Activated CD4-positive, alpha-beta memory T cell treated with anti-CD3 and anti-CD28 coated beads, Interleukin-2, amount 10 ng/mL, durations not matched to agents 7 days and 5 days (primary cell): ENCODE measurements around the gene IGF1. TPM values are rescaled to one million over a fixed set of nuclear protein-coding genes. Genes with fewer than 3 reads are reported as not detected.

ENCODE experiments used
- CTCF ChIA-PET: fragments of 350-600 bp; sonication (Branson Sonifier 250); formaldehyde crosslinking; loops from one replicate; lab custom pipeline; 2021; ENCODE audit warnings: antibody characterized with exemption, inconsistent platforms; lab: Charles Lee
- POLR2A ChIA-PET: fragments of 350-600 bp; sonication (Branson Sonifier 250); formaldehyde crosslinking; loops from one replicate; lab custom pipeline; 2021; ENCODE audit warnings: antibody characterized with exemption; lab: Charles Lee
- DNase-seq: peaks from one replicate; pipeline ENCODE4 v3.0.0-alpha.2; 2020
- H3K27ac Mint-ChIP-seq: one replicate; pipeline ENCODE4 v1.8.0; 2021; ENCODE audit warnings: mild to moderate bottlenecking, mixed read lengths
- H3K27me3 Mint-ChIP-seq: one replicate; pipeline ENCODE4 v1.8.0; 2021; ENCODE audit warnings: mixed read lengths
- H3K36me3 Mint-ChIP-seq: one replicate; pipeline ENCODE4 v1.8.0; 2021; ENCODE audit warnings: low read depth, mixed read lengths
- H3K4me1 Mint-ChIP-seq: one replicate; pipeline ENCODE4 v1.8.0; 2021; ENCODE audit warnings: mixed read lengths
- H3K4me3 Mint-ChIP-seq: one replicate; pipeline ENCODE4 v1.8.0; 2021; ENCODE audit warnings: mild to moderate bottlenecking, mixed read lengths
- H3K9me3 Mint-ChIP-seq: one replicate; pipeline ENCODE4 v1.8.0; 2021; ENCODE audit warnings: mixed read lengths
- total RNA-seq, 2 experiments: library from RNA; stranded (reverse); gene quantifications; one replicate each; pipeline ENCODE4 v1.2.3, GENCODE V29; 2021

Gene IGF1
- total RNA-seq, 2 experiments from 2014 or later: 0.48 to 0.86 TPM

DNA sequence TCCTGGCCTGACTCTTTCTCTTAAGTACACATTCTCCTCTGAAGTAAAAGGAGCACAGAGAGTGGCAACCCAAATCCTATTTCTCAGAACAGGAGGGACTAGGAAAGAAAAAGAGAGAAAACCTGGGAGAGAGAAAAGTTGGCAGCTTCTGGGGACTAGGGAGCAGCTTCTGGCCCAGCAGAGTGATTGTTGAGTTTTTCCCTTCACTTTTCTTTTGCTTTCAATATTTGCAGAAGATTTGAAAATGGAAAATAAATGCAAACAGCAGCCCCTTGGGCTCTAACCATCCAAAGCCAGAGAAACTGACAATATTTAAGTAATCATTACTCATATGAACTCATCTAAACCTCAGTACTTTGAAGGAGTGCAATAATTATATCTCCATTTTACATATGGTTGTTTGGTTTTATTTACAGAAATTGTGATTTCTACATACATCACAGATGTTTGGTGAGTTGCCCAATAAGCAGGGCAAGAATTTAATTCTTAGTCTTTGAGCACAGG lies 28.8 kb upstream of the IGF1 start:
- CTCF ChIA-PET: no interaction called here
- POLR2A ChIA-PET: no interaction called here

DNA sequence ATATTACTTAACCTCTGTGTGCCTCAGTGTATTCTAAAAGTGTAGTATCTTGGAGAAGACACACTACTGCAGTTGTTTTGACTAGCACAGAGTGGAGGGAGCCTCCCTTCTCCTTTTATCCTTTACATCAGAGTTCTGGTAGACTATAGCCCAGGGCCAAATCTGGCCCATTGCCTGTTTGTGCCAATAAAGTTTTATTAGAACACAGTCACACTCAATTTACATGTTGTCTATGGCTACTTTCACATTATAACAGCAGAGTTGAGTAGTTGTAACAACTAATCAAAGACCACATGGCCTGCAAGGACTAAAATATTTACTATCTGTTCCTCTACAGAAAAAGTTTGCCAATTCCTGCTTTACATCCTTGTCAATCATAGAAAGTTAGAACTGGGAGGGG lies 27.7 kb upstream of the IGF1 start:
- H3K27ac Mint-ChIP-seq: no peak overlapping the region
- peaks cover 10% of the 10 kb centered on the region for H3K27me3 Mint-ChIP-seq
- H3K4me3 Mint-ChIP-seq: no peak overlapping the region
- peaks cover 2% of the 10 kb centered on the region for H3K4me1 Mint-ChIP-seq
- H3K36me3 Mint-ChIP-seq: no peaks in the 10 kb centered on the region
- DNase-seq: no peak
- CTCF ChIA-PET: no interaction called here
- peaks cover 2% of the 10 kb centered on the region for H3K9me3 Mint-ChIP-seq
- POLR2A ChIA-PET: no interaction called here

More for the DNA sequence above, 28.8 kb upstream of the IGF1 start:
- Mint-ChIP-seq H3K27ac (no peak overlapping the region), H3K4me3 (no peak overlapping the region), H3K4me1 (peaks cover 2% of the 10 kb centered on the region), H3K9me3 (peaks cover 2% of the 10 kb centered on the region), H3K27me3 (peaks cover 10% of the 10 kb centered on the region), H3K36me3 (no peaks in the 10 kb centered on the region)
- DNase-seq: no peak

DNA sequence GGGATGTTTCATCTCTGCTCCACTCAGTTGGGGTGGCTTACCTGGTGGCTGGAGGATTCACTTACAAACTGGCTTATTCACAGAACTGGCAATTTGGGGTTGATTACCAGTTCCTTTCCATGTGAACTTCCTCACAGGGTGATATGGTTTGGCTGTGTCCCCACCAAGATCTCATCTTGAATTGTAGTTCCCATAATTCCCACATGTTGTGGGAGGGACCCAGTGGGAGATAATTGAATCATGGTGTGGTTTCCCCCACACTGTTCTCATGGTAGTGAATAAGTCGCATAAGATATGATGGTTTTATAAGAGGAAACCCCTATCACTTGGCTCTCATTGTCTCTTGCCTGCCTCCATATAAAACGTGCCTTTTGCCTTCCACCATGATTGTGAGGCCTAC lies 26.9 kb upstream of the IGF1 start:
- Mint-ChIP-seq H3K9me3 (peaks cover 2% of the 10 kb centered on the region), H3K4me1 (peaks cover under 1% of the 10 kb centered on the region), H3K36me3 (no peaks in the 10 kb centered on the region), H3K27ac (no peak overlapping the region), H3K27me3 (peaks cover 8% of the 10 kb centered on the region), H3K4me3 (no peak overlapping the region)
- DNase-seq: no peak
- CTCF ChIA-PET: no interaction called here
- POLR2A ChIA-PET: no interaction called here

DNA sequence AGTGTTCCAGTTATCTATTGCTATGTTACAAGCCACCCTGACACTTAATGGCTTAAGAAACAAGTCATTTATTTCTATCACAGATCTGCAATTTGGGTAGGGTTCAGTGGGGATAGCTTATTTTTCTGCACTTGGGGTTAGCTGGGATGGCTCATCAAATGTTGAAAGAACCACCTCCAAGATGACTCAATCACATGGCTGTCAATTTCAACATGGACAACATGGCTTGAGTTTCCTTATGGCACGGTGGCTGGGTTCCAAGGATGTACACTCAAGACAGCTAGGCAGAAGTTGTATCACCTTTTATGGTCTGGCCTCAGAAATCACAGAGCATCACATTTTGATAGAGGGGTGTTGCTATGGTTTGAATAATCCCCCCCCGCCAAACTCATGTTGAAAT lies 24.5 kb upstream of the IGF1 start:
- Mint-ChIP-seq H3K36me3 (no peaks in the 10 kb centered on the region), H3K27ac (no peak overlapping the region)

DNA sequence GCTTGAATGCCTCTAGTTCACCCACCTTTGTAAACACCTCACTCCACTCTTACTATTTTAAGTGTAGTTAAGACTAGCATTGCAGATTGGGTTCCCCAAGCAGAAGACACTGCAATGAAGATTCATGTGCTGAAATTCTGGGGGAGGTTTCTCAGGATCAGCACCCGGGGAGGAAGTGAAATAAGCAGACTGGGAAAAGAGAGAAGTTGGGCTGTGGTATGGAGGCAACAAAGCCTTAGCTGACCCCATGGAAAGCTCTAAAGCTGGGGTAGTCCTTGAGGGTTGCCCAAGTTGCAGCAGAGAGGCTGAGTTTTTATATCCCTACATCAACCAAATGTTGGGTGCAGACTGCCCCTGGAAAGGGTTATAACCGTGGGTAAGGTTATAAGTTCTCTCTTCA lies 23.9 kb upstream of the IGF1 start:
- no peak for DNase-seq
- Mint-ChIP-seq H3K27me3 (peaks cover 16% of the 10 kb centered on the region), H3K27ac (no peak overlapping the region), H3K9me3 (peaks cover 2% of the 10 kb centered on the region), H3K4me3 (no peak overlapping the region), H3K36me3 (no peaks in the 10 kb centered on the region), H3K4me1 (no peaks in the 10 kb centered on the region)
- CTCF ChIA-PET: no interaction called here
- POLR2A ChIA-PET: no interaction called here

More for the DNA sequence above, 24.5 kb upstream of the IGF1 start:
- ChIA-PET POLR2A (no interaction called here), CTCF (no interaction called here)
- Mint-ChIP-seq H3K9me3 (peaks cover 2% of the 10 kb centered on the region), H3K27me3 (peaks cover 16% of the 10 kb centered on the region), H3K4me1 (no peaks in the 10 kb centered on the region), H3K4me3 (no peak overlapping the region)
- no peak for DNase-seq

DNA sequence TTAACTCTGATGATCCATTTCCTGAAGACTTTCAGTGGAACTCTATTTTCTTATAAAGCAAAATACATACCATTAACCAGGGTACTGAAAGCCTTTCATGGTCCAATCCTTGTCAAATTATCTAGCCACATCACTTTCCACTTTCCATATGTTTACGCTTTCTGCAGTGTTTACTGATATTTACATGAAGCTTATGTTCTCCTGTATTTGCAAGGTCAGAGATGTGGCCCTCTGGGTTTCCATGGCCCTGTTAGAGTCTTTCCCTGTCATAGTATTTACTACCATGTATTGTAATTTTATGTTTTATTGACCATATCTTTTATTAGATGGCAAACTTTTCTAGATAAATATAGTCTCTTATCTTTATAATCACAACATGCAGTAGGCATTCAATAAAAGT lies 23.5 kb upstream of the IGF1 start:
- no peak overlapping the region for H3K4me3 Mint-ChIP-seq
- POLR2A ChIA-PET: no interaction called here
- H3K4me1 Mint-ChIP-seq: no peaks in the 10 kb centered on the region
- CTCF ChIA-PET: no interaction called here
- H3K36me3 Mint-ChIP-seq: no peaks in the 10 kb centered on the region
- H3K27me3 Mint-ChIP-seq: peaks cover 16% of the 10 kb centered on the region
- peaks cover 2% of the 10 kb centered on the region for H3K9me3 Mint-ChIP-seq
- DNase-seq: no peak
- H3K27ac Mint-ChIP-seq: no peak overlapping the region

DNA sequence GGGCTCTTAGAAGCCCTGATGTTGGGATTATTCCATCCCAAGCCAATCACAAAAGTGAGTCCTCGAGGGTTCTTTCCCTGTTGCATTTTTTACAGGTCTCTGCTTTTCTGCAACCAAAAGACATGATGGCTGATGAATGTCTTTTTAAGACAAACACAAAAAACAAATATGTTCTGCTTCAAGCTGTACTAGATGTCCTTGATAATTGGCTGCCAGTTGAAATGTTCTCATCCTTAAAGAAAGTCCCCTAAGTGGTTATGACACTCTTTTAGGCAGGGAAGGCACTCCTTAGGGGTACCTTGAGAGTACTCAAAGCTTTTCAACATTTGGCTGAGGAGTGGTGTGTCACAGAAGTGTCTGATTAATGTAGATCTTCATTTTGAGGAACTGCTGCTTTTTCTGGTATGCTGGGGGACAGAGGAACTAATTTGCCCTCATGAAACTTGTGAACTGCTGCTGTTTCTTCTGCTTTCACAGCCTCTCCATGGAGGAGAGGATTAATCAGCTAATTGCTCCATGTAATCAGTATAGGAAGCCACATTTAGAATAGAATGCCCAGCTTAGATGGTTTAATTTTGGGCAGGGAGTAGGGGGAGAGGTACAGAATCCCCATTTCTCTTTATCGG lies 22.8 kb upstream of the IGF1 start:
- ChIA-PET POLR2A (no interaction called here), CTCF (no interaction called here)
- H3K9me3 Mint-ChIP-seq: peaks cover 2% of the 10 kb centered on the region
- H3K27me3 Mint-ChIP-seq: peaks cover 16% of the 10 kb centered on the region
- no peaks in the 10 kb centered on the region for H3K36me3 Mint-ChIP-seq
- H3K4me3 Mint-ChIP-seq: no peak overlapping the region
- no peak for DNase-seq
- no peak overlapping the region for H3K27ac Mint-ChIP-seq
- H3K4me1 Mint-ChIP-seq: no peaks in the 10 kb centered on the region

DNA sequence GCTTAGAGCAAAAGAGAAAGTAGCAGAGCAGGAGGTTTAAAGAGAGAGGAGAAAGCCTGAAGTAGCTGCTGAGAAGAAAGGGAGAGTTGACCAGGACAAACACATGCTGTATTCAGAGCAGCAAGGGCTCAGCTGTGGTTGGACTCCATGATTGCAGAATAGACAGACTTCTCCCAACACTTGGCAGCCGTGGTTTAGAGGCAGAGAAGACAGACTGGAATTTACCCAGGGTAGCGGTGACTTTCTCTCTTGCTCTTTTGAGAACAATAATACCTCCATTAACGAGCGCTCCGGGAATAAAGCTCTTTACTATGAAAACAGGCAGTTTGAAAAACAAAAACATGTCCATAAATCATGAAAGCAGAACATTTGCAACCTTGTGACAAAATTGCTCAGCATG lies 21.4 kb upstream of the IGF1 start:
- Mint-ChIP-seq H3K4me1 (no peaks in the 10 kb centered on the region), H3K4me3 (no peak overlapping the region), H3K27ac (no peak overlapping the region), H3K36me3 (no peaks in the 10 kb centered on the region), H3K27me3 (peaks cover 16% of the 10 kb centered on the region), H3K9me3 (no peaks in the 10 kb centered on the region)
- POLR2A ChIA-PET: no interaction called here
- CTCF ChIA-PET: no interaction called here
- DNase-seq: no peak

DNA sequence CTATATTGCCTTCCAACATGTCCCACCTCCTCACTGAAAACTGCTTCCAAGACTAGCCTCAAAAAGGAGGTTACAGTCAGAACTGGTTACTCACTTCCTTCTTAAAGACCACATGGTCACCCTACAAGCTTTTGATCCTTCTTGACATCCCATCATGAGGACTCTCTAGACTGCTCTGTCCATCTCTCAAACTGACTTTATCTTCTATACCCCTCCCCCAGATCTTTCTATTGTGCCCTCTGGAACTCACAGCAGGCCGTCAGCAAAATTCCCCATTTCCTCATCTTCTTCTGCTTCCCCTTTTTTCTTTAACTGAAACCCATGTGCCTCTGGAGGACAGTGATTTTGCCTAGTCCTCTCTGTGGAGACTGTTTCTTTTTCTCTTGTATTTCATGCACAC lies 18.1 kb upstream of the IGF1 start:
- DNase-seq: no peak
- ChIA-PET POLR2A (no interaction called here), CTCF (no interaction called here)
- Mint-ChIP-seq H3K4me3 (no peak overlapping the region), H3K36me3 (no peaks in the 10 kb centered on the region), H3K27me3 (peaks cover 18% of the 10 kb centered on the region), H3K27ac (no peak overlapping the region), H3K9me3 (peaks cover 6% of the 10 kb centered on the region), H3K4me1 (no peaks in the 10 kb centered on the region)

DNA sequence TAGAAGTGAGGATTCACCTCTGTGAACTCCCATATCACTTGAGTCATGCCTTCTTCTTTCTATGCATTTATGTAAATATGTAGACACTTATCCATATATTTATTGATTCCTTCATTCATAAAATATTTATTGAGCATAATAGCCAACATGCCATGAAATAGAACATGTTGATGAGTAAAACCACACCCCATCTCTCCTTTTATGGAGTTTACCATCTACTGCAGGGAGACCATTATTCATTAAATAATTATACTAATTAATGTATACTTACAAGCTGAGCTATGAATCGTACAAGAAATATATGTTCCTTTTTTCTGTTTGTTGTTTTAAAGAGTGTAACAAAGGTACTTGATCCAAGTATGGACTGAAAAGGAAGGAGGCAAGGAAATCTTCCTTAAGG lies 17.4 kb upstream of the IGF1 start:
- Mint-ChIP-seq H3K9me3 (peaks cover 6% of the 10 kb centered on the region), H3K4me3 (no peak overlapping the region), H3K36me3 (no peaks in the 10 kb centered on the region), H3K27me3 (peaks cover 23% of the 10 kb centered on the region), H3K4me1 (no peaks in the 10 kb centered on the region), H3K27ac (no peak overlapping the region)
- ChIA-PET CTCF (no interaction called here), POLR2A (no interaction called here)
- DNase-seq: no peak

DNA sequence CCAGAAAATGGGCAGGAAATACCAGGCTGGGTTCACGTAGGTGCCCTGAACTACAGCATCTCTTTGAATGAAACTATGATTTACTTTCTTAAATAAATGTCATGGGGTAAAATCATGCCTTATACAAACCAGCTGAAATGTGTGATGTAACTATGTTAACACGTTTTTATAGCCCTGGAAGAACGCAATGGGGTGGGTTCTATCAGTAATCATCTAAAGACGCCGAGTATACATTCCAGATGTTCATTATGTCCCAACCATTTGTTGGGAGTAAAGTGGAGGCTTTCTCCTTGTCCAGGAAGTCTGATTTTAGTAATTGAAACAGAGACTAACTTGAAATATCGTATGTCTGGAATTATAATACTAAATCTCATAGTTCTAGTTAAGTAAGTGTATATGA lies 16.2 kb upstream of the IGF1 start:
- DNase-seq: no peak
- peaks cover 6% of the 10 kb centered on the region for H3K9me3 Mint-ChIP-seq
- no peaks in the 10 kb centered on the region for H3K36me3 Mint-ChIP-seq
- ChIA-PET POLR2A (no interaction called here), CTCF (no interaction called here)
- no peak overlapping the region for H3K4me3 Mint-ChIP-seq
- H3K4me1 Mint-ChIP-seq: no peaks in the 10 kb centered on the region
- peaks cover 29% of the 10 kb centered on the region for H3K27me3 Mint-ChIP-seq
- H3K27ac Mint-ChIP-seq: no peak overlapping the region

DNA sequence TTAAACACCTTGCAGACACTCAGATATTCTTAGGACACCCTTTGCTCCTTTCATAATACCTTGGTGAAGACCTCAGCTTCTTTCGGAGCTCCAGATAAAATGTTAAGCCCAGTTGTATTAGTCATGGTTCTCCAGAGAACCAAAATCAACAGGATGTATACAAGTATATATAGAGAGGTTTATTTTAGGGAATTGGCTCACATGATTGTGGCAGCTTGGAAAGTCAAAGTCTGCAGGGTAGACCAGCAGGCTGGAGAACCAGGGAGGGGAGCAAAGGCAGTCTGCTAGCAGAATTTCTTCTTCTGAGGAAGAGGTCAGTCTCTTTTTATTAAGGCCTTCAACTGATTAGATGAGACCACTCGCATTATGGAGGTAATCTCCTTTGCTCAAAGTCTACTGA lies 6.9 kb upstream of the IGF1 start:
- Mint-ChIP-seq H3K4me3 (no peak overlapping the region), H3K36me3 (no peaks in the 10 kb centered on the region), H3K4me1 (peaks cover 22% of the 10 kb centered on the region), H3K27me3 (peaks cover 13% of the 10 kb centered on the region), H3K9me3 (no peaks in the 10 kb centered on the region), H3K27ac (no peak overlapping the region)
- POLR2A ChIA-PET: no interaction called here
- CTCF ChIA-PET: interaction anchor here (0.7 kb wide), 1 partner anchor 1006 kb away, joined by 7 read pairs; no protein-coding TSS in a partner anchor
- no peak for DNase-seq

DNA sequence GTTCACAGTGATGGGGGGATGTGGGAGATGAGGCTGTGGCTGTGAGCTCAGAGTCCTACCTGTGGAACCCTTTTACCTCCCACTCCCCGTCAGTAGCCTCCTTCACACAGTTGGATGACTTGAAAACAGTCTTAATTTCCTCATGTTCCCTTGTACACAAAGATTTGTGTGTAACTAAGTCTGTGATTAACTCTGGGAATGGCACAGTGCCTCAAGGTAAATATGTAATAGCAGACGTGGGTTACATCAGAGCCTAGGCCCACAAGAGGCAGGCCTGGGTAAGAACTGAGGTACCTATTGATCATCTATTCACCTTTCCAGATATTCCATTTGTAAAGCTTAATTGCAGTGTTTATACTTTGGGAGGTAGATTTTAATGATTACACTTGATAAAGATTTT lies 5.8 kb upstream of the IGF1 start:
- Mint-ChIP-seq H3K36me3 (no peaks in the 10 kb centered on the region), H3K27ac (no peak overlapping the region), H3K9me3 (no peaks in the 10 kb centered on the region), H3K27me3 (peaks cover 3% of the 10 kb centered on the region), H3K4me1 (peaks cover 27% of the 10 kb centered on the region), H3K4me3 (no peak overlapping the region)
- DNase-seq: no peak
- POLR2A ChIA-PET: no interaction called here
- CTCF ChIA-PET: no interaction called here

DNA sequence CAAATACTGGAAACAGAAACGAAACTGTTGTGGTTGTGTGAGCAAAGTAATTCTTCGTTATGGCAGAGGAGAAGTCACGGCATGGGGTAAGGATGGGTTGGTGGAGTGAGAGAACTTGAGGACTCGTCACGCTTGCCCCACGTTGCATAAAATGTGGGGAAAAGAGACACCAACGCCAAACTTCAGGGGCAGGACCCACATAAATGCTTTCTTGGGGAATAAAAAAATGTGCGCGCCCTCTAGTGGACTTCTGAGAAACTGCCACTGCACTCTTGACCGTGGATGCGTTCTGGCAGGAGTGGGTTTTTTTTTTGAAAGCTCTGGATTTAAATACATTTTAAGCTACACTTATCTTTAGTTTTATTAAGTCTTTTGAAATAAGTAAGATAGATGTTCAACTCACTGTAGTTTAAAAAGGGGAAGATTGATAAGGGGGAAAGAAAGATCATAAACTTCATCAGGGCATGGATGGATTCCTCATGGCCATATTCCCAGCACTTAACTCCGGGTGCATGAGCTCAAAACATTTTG lies 4.1 kb upstream of the IGF1 start:
- Mint-ChIP-seq H3K4me1 (peaks cover 27% of the 10 kb centered on the region), H3K4me3 (peak overlapping the region; percentile 40), H3K9me3 (no peaks in the 10 kb centered on the region), H3K27ac (peak overlapping the region; percentile 70), H3K36me3 (no peaks in the 10 kb centered on the region), H3K27me3 (no peaks in the 10 kb centered on the region)
- peak; percentile 56 for DNase-seq
- CTCF ChIA-PET: interaction anchor here (0.6 to 2.9 kb wide), 30 partner anchors 10 to 549 kb away, joined by 3 to 22 read pairs (median 4); partner anchors contain the start of genes NUP37 and PARPBP
- POLR2A ChIA-PET: interaction anchor here (1.6 kb wide), 1 partner anchor 422 kb away, joined by 4 read pairs; the partner anchor contains the start of gene WASHC3
